Measurements from ENCODE around the gene PCBP3. TPM values are rescaled to one million over a fixed set of nuclear protein-coding genes. Genes with fewer than 3 reads are reported as not detected.

PCBP3 gene
- total RNA-seq, 1 donor from 2014 or later = 11.8 TPM

DNA sequence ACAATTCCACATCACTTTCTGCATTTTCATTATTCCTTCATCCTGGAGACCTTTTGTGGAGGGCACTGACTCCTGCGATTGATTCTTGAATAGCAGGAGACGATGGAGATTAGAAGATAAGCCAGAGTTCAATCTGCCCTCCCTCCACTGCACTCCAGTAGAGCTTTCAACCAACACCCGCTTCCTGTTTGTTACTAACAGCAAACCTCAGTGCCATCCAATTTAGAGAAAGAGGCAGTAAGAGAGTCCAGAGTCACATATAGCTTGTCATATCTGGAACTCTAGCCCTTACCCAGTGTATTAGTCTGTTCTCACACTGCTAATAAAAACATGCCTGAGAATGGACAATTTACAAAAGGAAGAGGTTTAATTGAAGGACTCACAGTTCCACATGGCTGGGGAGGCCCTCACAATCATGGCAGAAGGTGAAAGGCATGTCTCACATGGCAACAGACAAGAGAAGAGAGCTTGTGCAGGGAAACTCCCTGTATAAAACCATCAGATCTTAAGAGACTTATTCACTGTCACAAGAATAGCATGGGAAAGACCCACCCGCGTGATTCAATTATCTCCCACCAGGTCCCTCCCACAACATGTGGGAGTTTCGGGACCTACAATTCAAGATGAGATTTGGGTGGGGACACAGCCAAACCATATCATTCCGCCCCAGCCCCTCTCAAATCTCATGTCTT is 55.9 kb downstream of the PCBP3 start:
- TF ChIP-seq, protein P1, sequence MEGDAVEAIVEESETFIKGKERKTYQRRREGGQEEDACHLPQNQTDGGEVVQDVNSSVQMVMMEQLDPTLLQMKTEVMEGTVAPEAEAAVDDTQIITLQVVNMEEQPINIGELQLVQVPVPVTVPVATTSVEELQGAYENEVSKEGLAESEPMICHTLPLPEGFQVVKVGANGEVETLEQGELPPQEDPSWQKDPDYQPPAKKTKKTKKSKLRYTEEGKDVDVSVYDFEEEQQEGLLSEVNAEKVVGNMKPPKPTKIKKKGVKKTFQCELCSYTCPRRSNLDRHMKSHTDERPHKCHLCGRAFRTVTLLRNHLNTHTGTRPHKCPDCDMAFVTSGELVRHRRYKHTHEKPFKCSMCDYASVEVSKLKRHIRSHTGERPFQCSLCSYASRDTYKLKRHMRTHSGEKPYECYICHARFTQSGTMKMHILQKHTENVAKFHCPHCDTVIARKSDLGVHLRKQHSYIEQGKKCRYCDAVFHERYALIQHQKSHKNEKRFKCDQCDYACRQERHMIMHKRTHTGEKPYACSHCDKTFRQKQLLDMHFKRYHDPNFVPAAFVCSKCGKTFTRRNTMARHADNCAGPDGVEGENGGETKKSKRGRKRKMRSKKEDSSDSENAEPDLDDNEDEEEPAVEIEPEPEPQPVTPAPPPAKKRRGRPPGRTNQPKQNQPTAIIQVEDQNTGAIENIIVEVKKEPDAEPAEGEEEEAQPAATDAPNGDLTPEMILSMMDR (IDR thresholded peaks at IDR 0.05) = no peak

DNA sequence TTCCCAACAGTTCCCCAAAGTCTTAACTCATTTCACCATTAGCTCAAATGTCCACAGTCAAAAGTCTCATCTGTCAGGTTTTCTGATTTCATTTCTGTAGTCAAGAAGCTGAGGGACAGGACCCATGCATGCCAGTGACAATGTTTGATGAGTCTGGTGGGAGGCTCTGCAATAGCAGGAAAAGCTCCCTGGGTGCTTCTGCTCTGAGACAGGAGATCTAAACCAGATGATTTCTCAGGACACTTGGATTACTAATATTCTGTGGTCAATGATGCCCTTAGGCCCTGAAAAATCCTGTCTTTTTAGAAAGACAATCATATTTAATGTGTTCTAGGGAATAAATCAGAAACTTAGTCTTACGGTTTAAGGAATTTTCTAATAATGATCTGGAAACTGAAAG is 56.4 kb downstream of the PCBP3 start:
- Mint-ChIP-seq H3K36me3 (ENCODE audit: low read depth) (peaks cover 4% of the 10 kb centered on the region), H3K27ac (ENCODE audit: unreplicated experiment) (no peak overlapping the region), H3K27me3 (ENCODE audit: low read depth) (no peaks in the 10 kb centered on the region), H3K4me1 (ENCODE audit: low read depth) (peaks cover 21% of the 10 kb centered on the region), H3K9me3 (ENCODE audit: low read depth) (peaks cover 5% of the 10 kb centered on the region), H3K4me3 (ENCODE audit: unreplicated experiment) (no peak overlapping the region)
- TF ChIP-seq, protein P1 (IDR thresholded peaks at IDR 0.05) = no peak
- DNase-seq (ENCODE audit: low spot score) = no peak

More for the DNA sequence above, 55.9 kb downstream of the PCBP3 start:
- peaks cover 4% of the 10 kb centered on the region for H3K36me3 Mint-ChIP-seq (ENCODE audit: low read depth)
- H3K27ac Mint-ChIP-seq (ENCODE audit: unreplicated experiment) = peak overlapping the region; percentile 35
- no peak for DNase-seq (ENCODE audit: low spot score)
- H3K9me3 Mint-ChIP-seq (ENCODE audit: low read depth) = peaks cover 5% of the 10 kb centered on the region
- H3K4me1 Mint-ChIP-seq (ENCODE audit: low read depth) = peaks cover 21% of the 10 kb centered on the region
- H3K27me3 Mint-ChIP-seq (ENCODE audit: low read depth) = no peaks in the 10 kb centered on the region
- no peak overlapping the region for H3K4me3 Mint-ChIP-seq (ENCODE audit: unreplicated experiment)

- DNase-seq (ENCODE audit: low spot score) = no peak
- H3K9me3 Mint-ChIP-seq (ENCODE audit: low read depth) = peaks cover 5% of the 10 kb centered on the region
- TF ChIP-seq, protein P1 (IDR thresholded peaks at IDR 0.05) = no peak
- H3K27me3 Mint-ChIP-seq (ENCODE audit: low read depth) = no peaks in the 10 kb centered on the region
- no peak overlapping the region for H3K27ac Mint-ChIP-seq (ENCODE audit: unreplicated experiment)
- no peak overlapping the region for H3K4me3 Mint-ChIP-seq (ENCODE audit: unreplicated experiment)
- H3K4me1 Mint-ChIP-seq (ENCODE audit: low read depth) = peaks cover 21% of the 10 kb centered on the region
- H3K36me3 Mint-ChIP-seq (ENCODE audit: low read depth) = peaks cover 4% of the 10 kb centered on the region
These were observed 56.9 kb downstream of the PCBP3 start for GRCh38 chr21:45700461-45700860.

- DNase-seq (ENCODE audit: low spot score) = no peak
- no peaks in the 10 kb centered on the region for H3K9me3 Mint-ChIP-seq (ENCODE audit: low read depth)
- H3K27me3 Mint-ChIP-seq (ENCODE audit: low read depth) = no peaks in the 10 kb centered on the region
- no peak overlapping the region for H3K27ac Mint-ChIP-seq (ENCODE audit: unreplicated experiment)
- TF ChIP-seq, protein P1 (IDR thresholded peaks at IDR 0.05) = no peak
- peaks cover 3% of the 10 kb centered on the region for H3K36me3 Mint-ChIP-seq (ENCODE audit: low read depth)
- peaks cover 3% of the 10 kb centered on the region for H3K4me1 Mint-ChIP-seq (ENCODE audit: low read depth)
- no peak overlapping the region for H3K4me3 Mint-ChIP-seq (ENCODE audit: unreplicated experiment)
These were observed 61.0 kb downstream of the PCBP3 start for GRCh38 chr21:45704311-45705108.

GRCh38 chr21:45706299-45706698 is 62.8 kb downstream of the PCBP3 start:
- Mint-ChIP-seq H3K9me3 (ENCODE audit: low read depth) (peaks cover 4% of the 10 kb centered on the region), H3K36me3 (ENCODE audit: low read depth) (peaks cover 3% of the 10 kb centered on the region), H3K27me3 (ENCODE audit: low read depth) (no peaks in the 10 kb centered on the region), H3K27ac (ENCODE audit: unreplicated experiment) (no peak overlapping the region), H3K4me3 (ENCODE audit: unreplicated experiment) (no peak overlapping the region), H3K4me1 (ENCODE audit: low read depth) (no peaks in the 10 kb centered on the region)
- TF ChIP-seq, protein P1 (IDR thresholded peaks at IDR 0.05) = no peak
- DNase-seq (ENCODE audit: low spot score) = no peak

All from chondrocyte (in vitro differentiated cells).